Neuronal stem cell (in vitro differentiated cells): ENCODE measurements around the gene NUP133.

Experiments
- DNase-seq: peaks from one replicate; pipeline ENCODE4 v3.0.0-alpha.2; 2013; ENCODE audit warnings: low spot score
- H2AFZ ChIP-seq: one replicate; pipeline ENCODE4 v1.6.1; 2013; ENCODE audit warnings: mild to moderate bottlenecking, low read length, inconsistent platforms
- H2AK5ac ChIP-seq: 2 replicates; pipeline ENCODE4 v1.6.1; 2013; ENCODE audit warnings: low read depth, mild to moderate bottlenecking, inconsistent platforms, low read length, moderate library complexity, mixed read lengths
- H2BK120ac ChIP-seq: 2 replicates; pipeline ENCODE4 v1.6.1; 2013; ENCODE audit warnings: low read depth, mild to moderate bottlenecking, inconsistent platforms, low read length, moderate library complexity, mixed read lengths
- H2BK12ac ChIP-seq: one replicate; pipeline ENCODE4 v1.6.1; 2013; ENCODE audit warnings: low read length, inconsistent platforms
- H2BK15ac ChIP-seq: 2 replicates; pipeline ENCODE4 v1.6.1; 2013; ENCODE audit warnings: mild to moderate bottlenecking, low read length, inconsistent platforms, mixed read lengths
- H2BK5ac ChIP-seq: one replicate; pipeline ENCODE4 v1.6.1; 2013; ENCODE audit warnings: inconsistent platforms, mild to moderate bottlenecking, low read length, moderate library complexity
- H3K14ac ChIP-seq: one replicate; pipeline ENCODE4 v1.6.1; 2013; ENCODE audit warnings: low read length, inconsistent platforms
- H3K18ac ChIP-seq: 2 replicates; pipeline ENCODE4 v1.6.1; 2013; ENCODE audit warnings: low read length, inconsistent platforms
- H3K23ac ChIP-seq: 2 replicates; pipeline ENCODE4 v1.6.1; 2013; ENCODE audit warnings: low read depth, mild to moderate bottlenecking, mixed read lengths, low read length, inconsistent platforms; ENCODE audit not compliant: poor library complexity
- H3K27ac ChIP-seq: replicated peaks from 3 replicates; pipeline ENCODE4 v1.5.1; 2013; ENCODE audit warnings: low read length, inconsistent platforms
- H3K27me3 ChIP-seq, 3 experiments: 2 replicates each; pipeline ENCODE4 v1.6.1; 2013; ENCODE audit warnings: low read length in 3 of 3, mild to moderate bottlenecking in 2 of 3, inconsistent platforms in 1 of 3, low read depth in 1 of 3, mixed read lengths in 1 of 3, moderate library complexity in 1 of 3; ENCODE audit not compliant: control insufficient read depth in 3 of 3, insufficient read depth in 3 of 3
- H3K36me3 ChIP-seq, 2 donors: replicated peaks in 1 of 2; 2 replicates each; pipeline ENCODE4 v1.6.1; 2013; ENCODE audit warnings: low read length in 2 of 2; ENCODE audit not compliant: control insufficient read depth in 2 of 2, insufficient read depth in 2 of 2
- H3K4ac ChIP-seq: 2 replicates; pipeline ENCODE4 v1.6.1; 2013; ENCODE audit warnings: inconsistent platforms, mild to moderate bottlenecking, low read length, moderate library complexity
- H3K4me1 ChIP-seq, 2 donors: 1 replicate in 1 of 2; 2 replicates in 1 of 2; pipeline ENCODE4 v1.6.1; 2013; ENCODE audit warnings: low read length in 2 of 2, low read depth in 1 of 2; ENCODE audit not compliant: control insufficient read depth in 2 of 2, insufficient read depth in 1 of 2
- H3K4me2 ChIP-seq: one replicate; pipeline ENCODE4 v1.6.1; 2013; ENCODE audit warnings: mild to moderate bottlenecking, low read length, inconsistent platforms; ENCODE audit not compliant: insufficient read depth, poor library complexity, severe bottlenecking
- H3K4me3 ChIP-seq, 2 donors: 2 replicates each; pipeline ENCODE4 v1.5.1; 2013; ENCODE audit warnings: low read length in 2 of 2, mild to moderate bottlenecking in 2 of 2, inconsistent platforms in 1 of 2, moderate library complexity in 1 of 2
- H3K79me1 ChIP-seq: one replicate; pipeline ENCODE4 v1.6.1; 2013; ENCODE audit warnings: low read depth, mild to moderate bottlenecking, inconsistent platforms, low read length, moderate library complexity
- H3K9ac ChIP-seq: one replicate; pipeline ENCODE4 v1.6.1; 2013; ENCODE audit warnings: mild to moderate bottlenecking, low read depth, low read length, inconsistent platforms; ENCODE audit not compliant: poor library complexity
- H3K9me3 ChIP-seq, 2 donors: replicated peaks in 1 of 2; 2 replicates each; pipeline versions ENCODE3 to v1.6.1; 2013; ENCODE audit warnings: low read length in 2 of 2, mild to moderate bottlenecking in 2 of 2, inconsistent platforms in 1 of 2, low read depth in 1 of 2, mixed read lengths in 1 of 2, moderate library complexity in 1 of 2; ENCODE audit not compliant: control insufficient read depth in 2 of 2, insufficient read depth in 1 of 2
- H4K8ac ChIP-seq: one replicate; pipeline ENCODE4 v1.6.1; 2013; ENCODE audit warnings: low read depth, mild to moderate bottlenecking, inconsistent platforms, low read length, moderate library complexity
- H4K91ac ChIP-seq: one replicate; pipeline ENCODE4 v1.6.1; 2013; ENCODE audit warnings: low read length, low read depth, mild to moderate bottlenecking, inconsistent platforms; ENCODE audit not compliant: poor library complexity
- WGBS, 2 donors: extraction: QIAGEN DNeasy Blood & Tissue Kit; methylation state at CpG; one replicate each; pipeline ENCODE4 v1.1.7; 2013; ENCODE audit warnings: missing lambda C conversion rate in 2 of 2, mixed read lengths in 1 of 2; ENCODE audit not compliant: insufficient read length in 2 of 2, insufficient replicate concordance in 1 of 2; ENCODE audit errors: extremely low coverage in 2 of 2; 5-methylcytosine and 5-hydroxymethylcytosine counted together

NUP133 gene

DNA sequence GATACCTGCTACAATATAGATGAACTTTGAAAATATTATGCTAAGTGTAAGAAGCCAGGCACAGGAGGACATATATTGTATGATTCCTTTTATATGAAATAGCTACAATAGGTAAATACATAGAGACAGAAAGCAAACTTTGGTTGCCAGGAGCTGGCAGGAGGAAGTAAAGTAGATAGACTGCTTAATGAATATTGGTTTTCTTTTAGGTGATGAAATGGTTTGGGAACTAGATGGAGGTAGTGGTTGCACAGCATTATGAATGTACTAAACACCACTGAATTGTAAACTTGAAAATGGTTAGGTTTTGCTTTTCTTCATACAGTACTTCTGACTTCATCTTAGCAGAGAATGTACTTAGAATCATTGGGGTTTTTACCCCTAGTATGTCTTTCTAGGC lies 28.8 kb upstream of the NUP133 start:
- Histone ChIP-seq H2BK12ac (no peak overlapping the region), H3K4ac (no peak overlapping the region), H2AFZ (no peak overlapping the region), H3K27ac (no peak overlapping the region), H3K79me1 (no peaks in the 10 kb centered on the region), H3K23ac (no peak overlapping the region), H2AK5ac (no peak overlapping the region), H3K4me1 (no peaks in the 10 kb centered on the region), H3K14ac (no peak overlapping the region), H3K36me3 (peaks cover 10 to 85% of the 10 kb centered on the region in 2 donors), H3K27me3 (no peaks in the 10 kb centered on the region), H4K8ac (no peak overlapping the region), H3K4me2 (no peak overlapping the region), H3K9me3 (no peaks in the 10 kb centered on the region), H3K4me3 (no peak overlapping the region), H2BK15ac (no peak overlapping the region), H2BK120ac (no peak overlapping the region), H3K18ac (no peak overlapping the region), H3K9ac (no peak overlapping the region), H4K91ac (no peak overlapping the region), H2BK5ac (no peak overlapping the region)
- DNase-seq, result no peak

DNA sequence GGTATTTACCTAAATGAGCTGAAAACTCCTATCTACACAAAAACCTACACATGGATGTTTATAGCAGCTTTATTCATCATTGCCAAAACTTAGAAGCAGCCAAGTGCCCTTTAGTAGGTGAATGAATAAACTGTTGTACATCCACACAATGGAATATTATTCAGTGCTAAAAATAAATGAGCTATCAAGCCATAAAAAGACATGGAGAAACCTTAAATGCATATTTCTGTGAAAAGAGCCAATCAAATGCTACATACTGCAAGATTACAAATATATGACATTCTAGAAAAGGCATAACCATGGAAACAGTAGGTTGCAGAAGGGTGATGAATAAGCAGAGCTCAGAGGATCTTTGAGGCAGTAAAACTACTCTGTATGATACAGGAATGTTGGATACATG lies 27.1 kb upstream of the NUP133 start:
- peaks cover 14 to 88% of the 10 kb centered on the region in 2 donors for H3K36me3 ChIP-seq

DNA sequence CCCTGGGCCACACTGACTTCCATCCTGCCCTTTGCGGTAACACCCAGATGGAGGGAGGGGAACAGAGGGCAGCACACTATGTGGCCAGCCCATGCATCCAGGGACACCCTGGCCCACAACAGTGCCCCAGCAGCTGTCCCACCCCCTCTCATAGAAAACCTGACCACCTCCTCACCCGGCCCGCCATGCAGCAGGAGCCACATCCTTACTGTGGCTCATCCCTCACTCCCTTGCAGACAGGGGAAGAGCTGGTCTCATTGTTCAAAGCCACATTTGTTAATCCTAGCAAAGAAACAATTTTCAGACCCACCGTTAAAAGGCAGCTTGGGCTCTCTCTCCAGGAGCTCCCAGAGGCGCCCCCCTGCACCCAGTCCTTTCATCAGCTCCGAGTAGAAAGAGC lies 23.2 kb upstream of the NUP133 start:
- H3K4me3 ChIP-seq, result no peak overlapping the region
- H3K27ac ChIP-seq, result no peak overlapping the region

More for the DNA sequence above, 27.1 kb upstream of the NUP133 start:
- Histone ChIP-seq H4K8ac (no peak overlapping the region), H3K4me3 (no peak overlapping the region), H3K9me3 (no peaks in the 10 kb centered on the region), H3K4me1 (no peaks in the 10 kb centered on the region), H2BK12ac (no peak overlapping the region), H3K23ac (no peak overlapping the region), H3K27ac (no peak overlapping the region), H2BK15ac (no peak overlapping the region), H2BK120ac (no peak overlapping the region), H2AK5ac (no peak overlapping the region), H3K9ac (no peak overlapping the region), H3K4me2 (no peak overlapping the region), H2AFZ (no peak overlapping the region), H2BK5ac (no peak overlapping the region), H3K27me3 (no peaks in the 10 kb centered on the region), H3K14ac (no peak overlapping the region), H3K79me1 (peaks cover 3% of the 10 kb centered on the region), H4K91ac (no peak overlapping the region), H3K4ac (no peak overlapping the region), H3K18ac (no peak overlapping the region)
- DNase-seq, result no peak

DNA sequence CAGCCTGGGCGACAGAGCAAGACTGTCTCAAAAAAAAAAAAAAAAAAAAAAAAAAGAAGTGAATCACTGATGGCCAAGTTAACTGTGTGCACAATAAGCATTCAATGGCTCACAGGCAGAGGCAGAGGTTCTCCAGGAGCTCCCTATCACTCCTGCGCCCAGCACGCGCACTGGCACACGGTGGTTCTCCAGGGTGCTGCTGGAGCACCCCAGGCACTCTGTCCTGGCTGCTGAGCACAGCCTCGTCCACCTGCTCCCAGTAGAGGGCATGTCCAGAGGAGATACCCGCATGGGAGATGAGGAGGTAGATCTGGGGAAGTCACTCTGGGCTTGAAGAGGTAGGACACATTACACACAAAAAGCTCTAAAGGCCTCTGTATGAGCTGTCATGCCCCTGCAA lies 21.5 kb upstream of the NUP133 start:
- Histone ChIP-seq H2AFZ (no peak overlapping the region), H2BK120ac (no peak overlapping the region), H3K9me3 (no peaks in the 10 kb centered on the region), H3K79me1 (peaks cover 3% of the 10 kb centered on the region), H3K18ac (no peak overlapping the region), H3K36me3 (peaks cover 13 to 86% of the 10 kb centered on the region in 2 donors), H2BK12ac (no peak overlapping the region), H3K9ac (no peak overlapping the region), H4K8ac (no peak overlapping the region), H3K4me3 (no peak overlapping the region), H3K14ac (no peak overlapping the region), H3K4me1 (no peaks in the 10 kb centered on the region), H2BK15ac (no peak overlapping the region), H3K27me3 (no peaks in the 10 kb centered on the region), H2AK5ac (no peak overlapping the region), H4K91ac (no peak overlapping the region), H3K27ac (no peak overlapping the region), H2BK5ac (no peak overlapping the region), H3K4ac (no peak overlapping the region), H3K4me2 (no peak overlapping the region), H3K23ac (no peak overlapping the region)
- no CpG with 5 or more reads among the region's 7 CpGs for WGBS, 2 donors
- DNase-seq, result no peak

More for the DNA sequence above, 23.2 kb upstream of the NUP133 start:
- Histone ChIP-seq H3K9me3 (no peaks in the 10 kb centered on the region), H2BK5ac (no peak overlapping the region), H3K27me3 (no peaks in the 10 kb centered on the region), H4K91ac (peak overlapping the region; percentile 43), H3K9ac (no peak overlapping the region), H3K4ac (no peak overlapping the region), H3K4me1 (no peaks in the 10 kb centered on the region), H2BK12ac (no peak overlapping the region), H2AFZ (no peak overlapping the region), H4K8ac (no peak overlapping the region), H2BK120ac (no peak overlapping the region), H3K23ac (no peak overlapping the region), H2BK15ac (no peak overlapping the region), H3K79me1 (peaks cover 3% of the 10 kb centered on the region), H3K14ac (no peak overlapping the region), H3K18ac (no peak overlapping the region), H3K36me3 (peaks cover 13 to 85% of the 10 kb centered on the region in 2 donors), H2AK5ac (no peak overlapping the region), H3K4me2 (no peak overlapping the region)
- no peak for DNase-seq
- no CpG with 5 or more reads among the region's 6 CpGs for WGBS, 2 donors
